Measurements from ENCODE around the gene SAFB.
"Not testable (repeated sequence)": the region's sequence is repeated elsewhere in the genome, so short reads cannot be mapped to it uniquely, and the experiment has no call there.

Gene SAFB

GRCh38 chr19:5698635-5699422, 75.9 kb downstream of the SAFB start:
- peaks cover 86% of the 10 kb centered on the region for H3K36me3 Mint-ChIP-seq (ENCODE audit: insufficient read depth)
- no peak for DNase-seq
- H3K4me1 Mint-ChIP-seq (ENCODE audit: low read depth in 2 of 2), result peaks cover 0 to 3% of the 10 kb centered on the region in 2 donors
- no peak overlapping the region for H3K4me3 Mint-ChIP-seq
- H3K27ac Mint-ChIP-seq, result no peak overlapping the region
- ATAC-seq (replicated peaks), result no peak
- H3K9me3 Mint-ChIP-seq, result no peaks in the 10 kb centered on the region
- H3K27me3 Mint-ChIP-seq, result no peaks in the 10 kb centered on the region

GRCh38 chr19:5700455-5701092, 77.7 kb downstream of the SAFB start:
- H3K4me3 Mint-ChIP-seq, result no peak overlapping the region
- DNase-seq (no peak), ATAC-seq (replicated peaks) (no peak)
- H3K4me1 Mint-ChIP-seq (ENCODE audit: low read depth in 2 of 2), result peaks cover 0 to 3% of the 10 kb centered on the region in 2 donors
- no peaks in the 10 kb centered on the region for H3K9me3 Mint-ChIP-seq
- H3K27ac Mint-ChIP-seq, result peak overlapping the region in 1 of 2 donors; percentile 72
- H3K27me3 Mint-ChIP-seq, result no peaks in the 10 kb centered on the region
- H3K36me3 Mint-ChIP-seq (ENCODE audit: insufficient read depth), result peaks cover 85% of the 10 kb centered on the region

- not testable (repeated sequence) for H3K27ac Mint-ChIP-seq; DNase-seq; ATAC-seq (replicated peaks); H3K4me1 Mint-ChIP-seq (ENCODE audit: low read depth in 2 of 2); H3K27me3 Mint-ChIP-seq; H3K4me3 Mint-ChIP-seq; H3K9me3 Mint-ChIP-seq
- peaks cover 84% of the 10 kb centered on the region for H3K36me3 Mint-ChIP-seq (ENCODE audit: insufficient read depth)
Observed at GRCh38 chr19:5702053-5702410, 79.1 kb downstream of the SAFB start.

GRCh38 chr19:5703819-5704818, 81.2 kb downstream of the SAFB start:
- DNase-seq (no peak), ATAC-seq (replicated peaks) (no peak)
- Mint-ChIP-seq H3K27ac (no peak overlapping the region), H3K36me3 (ENCODE audit: insufficient read depth) (peaks cover 82% of the 10 kb centered on the region), H3K4me3 (no peak overlapping the region), H3K9me3 (no peaks in the 10 kb centered on the region), H3K27me3 (no peaks in the 10 kb centered on the region), H3K4me1 (ENCODE audit: low read depth in 2 of 2) (peaks cover 0 to 3% of the 10 kb centered on the region in 2 donors)

- Mint-ChIP-seq H3K27ac (peak overlapping the region in 1 of 2 donors; percentile 66), H3K36me3 (ENCODE audit: insufficient read depth) (peaks cover 86% of the 10 kb centered on the region), H3K27me3 (no peaks in the 10 kb centered on the region), H3K4me1 (ENCODE audit: low read depth in 2 of 2) (peaks cover 0 to 3% of the 10 kb centered on the region in 2 donors), H3K4me3 (no peak overlapping the region), H3K9me3 (no peaks in the 10 kb centered on the region)
- DNase-seq (no peak), ATAC-seq (replicated peaks) (no peak)
Observed at GRCh38 chr19:5705552-5705951, 82.7 kb downstream of the SAFB start.

- DNase-seq, result no peak
- no peaks in the 10 kb centered on the region for H3K27me3 Mint-ChIP-seq
- H3K36me3 Mint-ChIP-seq (ENCODE audit: insufficient read depth), result peaks cover 87% of the 10 kb centered on the region
- peaks cover 0 to 3% of the 10 kb centered on the region in 2 donors for H3K4me1 Mint-ChIP-seq (ENCODE audit: low read depth in 2 of 2)
- no peak overlapping the region for H3K4me3 Mint-ChIP-seq
- no peak for ATAC-seq (replicated peaks)
- no peaks in the 10 kb centered on the region for H3K9me3 Mint-ChIP-seq
- H3K27ac Mint-ChIP-seq, result peak overlapping the region in 1 of 2 donors; percentile 66
Observed at GRCh38 chr19:5706876-5707573, 84.1 kb downstream of the SAFB start.

GRCh38 chr19:5707576-5708575, 85.0 kb downstream of the SAFB start:
- DNase-seq, result no peak
- no peak for ATAC-seq (replicated peaks)
- Mint-ChIP-seq H3K4me3 (peak overlapping the region in 1 of 2 donors; percentile 19), H3K27me3 (no peaks in the 10 kb centered on the region), H3K36me3 (ENCODE audit: insufficient read depth) (peaks cover 91% of the 10 kb centered on the region), H3K27ac (no peak overlapping the region), H3K9me3 (no peaks in the 10 kb centered on the region), H3K4me1 (ENCODE audit: low read depth in 2 of 2) (peaks cover 0 to 3% of the 10 kb centered on the region in 2 donors)

GRCh38 chr19:5711025-5711424, 88.1 kb downstream of the SAFB start:
- ATAC-seq (replicated peaks) (no peak), DNase-seq (no peak)
- H3K4me3 Mint-ChIP-seq, result no peak overlapping the region
- H3K27me3 Mint-ChIP-seq, result no peaks in the 10 kb centered on the region
- peaks cover 86% of the 10 kb centered on the region for H3K36me3 Mint-ChIP-seq (ENCODE audit: insufficient read depth)
- H3K4me1 Mint-ChIP-seq (ENCODE audit: low read depth in 2 of 2), result peaks cover 0 to 3% of the 10 kb centered on the region in 2 donors
- no peak overlapping the region for H3K27ac Mint-ChIP-seq
- no peaks in the 10 kb centered on the region for H3K9me3 Mint-ChIP-seq

- Mint-ChIP-seq H3K9me3 (no peaks in the 10 kb centered on the region), H3K4me1 (ENCODE audit: low read depth in 2 of 2) (peaks cover 0 to 3% of the 10 kb centered on the region in 2 donors), H3K4me3 (no peak overlapping the region), H3K27me3 (no peaks in the 10 kb centered on the region), H3K27ac (peak overlapping the region in 1 of 2 donors; percentile 46), H3K36me3 (ENCODE audit: insufficient read depth) (peaks cover 82% of the 10 kb centered on the region)
- ATAC-seq (replicated peaks) (no peak), DNase-seq (no peak)
Observed at GRCh38 chr19:5711713-5712161, 88.9 kb downstream of the SAFB start.

GRCh38 chr19:5713228-5713627, 90.3 kb downstream of the SAFB start:
- ATAC-seq (replicated peaks) (no peak), DNase-seq (no peak)
- Mint-ChIP-seq H3K9me3 (no peaks in the 10 kb centered on the region), H3K4me1 (ENCODE audit: low read depth in 2 of 2) (peaks cover 6 to 7% of the 10 kb centered on the region in 2 donors), H3K27ac (peak overlapping the region in 1 of 2 donors; percentile 35), H3K27me3 (no peaks in the 10 kb centered on the region), H3K36me3 (ENCODE audit: insufficient read depth) (peaks cover 78% of the 10 kb centered on the region), H3K4me3 (no peak overlapping the region)

- Mint-ChIP-seq H3K4me1 (ENCODE audit: low read depth in 2 of 2) (peaks cover 14 to 16% of the 10 kb centered on the region in 2 donors), H3K27me3 (no peaks in the 10 kb centered on the region), H3K27ac (no peak overlapping the region), H3K36me3 (ENCODE audit: insufficient read depth) (peaks cover 71% of the 10 kb centered on the region), H3K4me3 (no peak overlapping the region), H3K9me3 (no peaks in the 10 kb centered on the region)
- DNase-seq, result no peak
- no peak for ATAC-seq (replicated peaks)
Observed at GRCh38 chr19:5714816-5715215, 91.9 kb downstream of the SAFB start.
